ENCODE results near the gene NTM. TPM values are rescaled to one million over a fixed set of nuclear protein-coding genes. Genes with fewer than 3 reads are reported as not detected.

NTM gene
- total and polyA plus RNA-seq, 7 donors, result 0.07 to 1.1 (median 0.22) TPM; not detected in 2

DNA sequence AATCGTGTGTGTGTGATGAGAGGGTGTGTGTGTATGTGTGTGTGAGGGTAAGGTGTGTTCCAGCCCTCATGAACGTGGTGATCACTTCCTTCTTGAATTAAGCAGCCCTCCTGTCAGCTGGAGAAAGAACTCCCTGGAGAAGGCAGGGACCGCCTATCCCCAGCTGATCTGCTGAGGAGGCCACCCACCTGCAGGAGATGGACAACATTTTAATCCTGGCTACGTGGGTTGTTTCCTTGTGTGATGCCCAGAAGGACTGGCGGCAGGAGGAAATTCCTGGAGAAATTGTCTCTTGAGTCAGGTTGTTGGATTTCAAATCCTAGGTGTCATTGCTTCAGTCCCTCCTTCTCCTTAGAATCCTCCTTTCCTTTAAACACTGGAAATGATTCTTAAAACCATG is 878.8 kb downstream of the NTM start:
- TF ChIP-seq, protein P1, sequence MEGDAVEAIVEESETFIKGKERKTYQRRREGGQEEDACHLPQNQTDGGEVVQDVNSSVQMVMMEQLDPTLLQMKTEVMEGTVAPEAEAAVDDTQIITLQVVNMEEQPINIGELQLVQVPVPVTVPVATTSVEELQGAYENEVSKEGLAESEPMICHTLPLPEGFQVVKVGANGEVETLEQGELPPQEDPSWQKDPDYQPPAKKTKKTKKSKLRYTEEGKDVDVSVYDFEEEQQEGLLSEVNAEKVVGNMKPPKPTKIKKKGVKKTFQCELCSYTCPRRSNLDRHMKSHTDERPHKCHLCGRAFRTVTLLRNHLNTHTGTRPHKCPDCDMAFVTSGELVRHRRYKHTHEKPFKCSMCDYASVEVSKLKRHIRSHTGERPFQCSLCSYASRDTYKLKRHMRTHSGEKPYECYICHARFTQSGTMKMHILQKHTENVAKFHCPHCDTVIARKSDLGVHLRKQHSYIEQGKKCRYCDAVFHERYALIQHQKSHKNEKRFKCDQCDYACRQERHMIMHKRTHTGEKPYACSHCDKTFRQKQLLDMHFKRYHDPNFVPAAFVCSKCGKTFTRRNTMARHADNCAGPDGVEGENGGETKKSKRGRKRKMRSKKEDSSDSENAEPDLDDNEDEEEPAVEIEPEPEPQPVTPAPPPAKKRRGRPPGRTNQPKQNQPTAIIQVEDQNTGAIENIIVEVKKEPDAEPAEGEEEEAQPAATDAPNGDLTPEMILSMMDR (IDR thresholded peaks at IDR 0.05), result no peak
- Histone ChIP-seq H3K4me3 (no peak overlapping the region), H3K27ac (no peak overlapping the region), H3K27me3 (ENCODE audit: insufficient read depth in 3 of 3, low read length in 2 of 3) (no peaks in the 10 kb centered on the region), H3K9me3 (no peaks in the 10 kb centered on the region), H3K4me1 (no peaks in the 10 kb centered on the region), H3K36me3 (ENCODE audit: insufficient read depth in 1 of 2, low read depth in 1 of 2) (no peaks in the 10 kb centered on the region)
- intact Hi-C loops (cut with DNase I), result no loop called here
- WGBS, 3 donors, result 54 to 76% (median 61%) methylated on average over 5 of the region's 5 CpGs
- DNase-seq, result no peak
- no peak for ATAC-seq

DNA sequence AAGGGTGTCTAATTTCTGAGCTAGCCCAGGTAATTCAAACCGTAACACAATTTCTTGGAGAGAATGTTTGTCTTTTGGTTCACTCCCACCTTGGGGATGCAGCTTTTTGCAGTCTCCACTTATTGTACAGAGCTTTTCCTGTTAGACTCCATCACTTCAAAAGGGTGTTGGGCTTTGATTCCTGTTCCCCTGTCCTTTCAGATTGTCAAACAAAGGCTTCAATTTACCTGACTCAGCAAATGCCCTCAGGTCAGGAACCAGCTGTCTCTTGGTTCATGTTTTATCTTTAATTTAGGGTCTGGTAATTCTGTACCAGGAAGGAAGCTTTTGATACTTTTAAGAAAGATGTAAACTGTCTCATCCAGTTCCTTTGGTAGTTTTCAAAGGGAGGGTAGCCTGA is 880.6 kb downstream of the NTM start:
- intact Hi-C loops (cut with DNase I), result no loop called here
- Histone ChIP-seq H3K36me3 (ENCODE audit: insufficient read depth in 1 of 2, low read depth in 1 of 2) (no peaks in the 10 kb centered on the region), H3K27me3 (ENCODE audit: insufficient read depth in 3 of 3, low read length in 2 of 3) (no peaks in the 10 kb centered on the region), H3K9me3 (no peaks in the 10 kb centered on the region), H3K4me1 (no peaks in the 10 kb centered on the region), H3K4me3 (no peak overlapping the region), H3K27ac (no peak overlapping the region)
- WGBS, 3 donors, result 62 to 82% (median 79%) methylated on average over 1 of the region's 1 CpG
- TF ChIP-seq, protein P1 (IDR thresholded peaks at IDR 0.05), result no peak
- DNase-seq, result no peak
- no peak for ATAC-seq

DNA sequence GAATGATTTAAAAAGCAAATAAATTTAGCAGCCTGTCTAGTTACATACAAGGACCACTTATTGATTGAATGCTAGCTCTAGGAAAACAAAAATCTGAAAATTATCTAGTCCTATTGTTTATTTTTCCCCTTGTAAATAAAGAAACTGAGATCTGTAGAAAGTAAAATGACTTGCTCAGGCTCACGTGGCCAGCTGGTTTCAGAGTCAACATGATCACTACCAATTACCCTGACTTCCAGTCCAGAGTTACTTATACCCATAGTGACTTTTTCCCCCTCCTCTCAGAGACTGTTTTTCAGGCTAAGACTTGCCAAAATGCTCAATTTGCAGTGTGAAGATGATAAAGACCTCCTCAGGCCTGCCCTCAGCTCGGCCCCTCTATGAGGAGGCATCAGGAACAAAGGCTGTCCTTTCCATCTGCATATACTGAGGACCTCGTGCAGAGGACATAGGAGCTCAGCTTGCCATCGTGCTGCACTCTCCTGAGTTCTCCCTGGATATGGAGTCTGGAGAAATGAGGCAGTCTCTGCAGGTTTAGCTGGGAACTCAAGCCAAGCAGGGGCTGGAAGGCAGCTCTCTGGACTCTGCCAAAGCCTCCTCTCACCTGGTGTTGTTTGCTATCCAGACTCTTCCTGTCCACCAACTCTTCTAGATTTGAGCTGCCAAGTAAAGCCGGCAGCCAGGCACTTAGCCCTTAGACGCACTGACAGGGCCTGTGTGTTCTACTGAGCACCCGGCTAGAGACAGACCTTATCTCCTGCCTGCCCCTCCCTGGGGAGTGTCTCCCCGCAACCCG is 883.3 kb downstream of the NTM start:
- no peak for ATAC-seq
- intact Hi-C loops (cut with DNase I), result no loop called here
- no peak overlapping the region for H3K4me3 ChIP-seq

DNA sequence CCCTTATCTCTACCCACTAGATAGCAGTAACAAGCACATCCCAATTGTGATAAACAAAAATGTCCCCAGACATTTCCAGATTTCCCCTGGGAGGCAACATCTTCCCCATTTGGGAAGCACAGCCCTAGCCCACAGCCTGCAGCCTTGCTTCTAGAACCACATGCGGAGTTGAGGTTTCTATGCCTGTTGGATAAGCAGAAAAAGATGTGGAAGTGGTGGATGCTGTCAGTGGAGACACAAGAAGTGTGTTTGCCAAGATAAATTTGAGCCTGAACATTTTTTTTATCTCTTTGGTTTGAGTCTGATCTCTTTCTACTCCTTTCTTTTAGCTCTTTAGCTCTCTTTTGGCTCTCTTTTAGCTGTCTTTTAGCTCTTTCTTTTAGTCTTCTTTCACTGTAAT is 884.5 kb downstream of the NTM start:
- Histone ChIP-seq H3K36me3 (ENCODE audit: insufficient read depth in 1 of 2, low read depth in 1 of 2) (no peaks in the 10 kb centered on the region), H3K4me1 (no peaks in the 10 kb centered on the region), H3K27me3 (ENCODE audit: insufficient read depth in 3 of 3, low read length in 2 of 3) (no peaks in the 10 kb centered on the region), H3K27ac (no peak overlapping the region), H3K4me3 (no peak overlapping the region), H3K9me3 (no peaks in the 10 kb centered on the region)
- TF ChIP-seq, protein P1 (IDR thresholded peaks at IDR 0.05), result no peak
- 95 to 100% (median 96%) methylated on average over 1 of the region's 1 CpG for WGBS, 3 donors
- DNase-seq, result no peak
- intact Hi-C loops (cut with DNase I), result no loop called here
- ATAC-seq, result no peak

More for the DNA sequence above, 883.3 kb downstream of the NTM start:
- Histone ChIP-seq H3K9me3 (no peaks in the 10 kb centered on the region), H3K4me1 (no peaks in the 10 kb centered on the region), H3K27me3 (ENCODE audit: insufficient read depth in 3 of 3, low read length in 2 of 3) (no peaks in the 10 kb centered on the region), H3K36me3 (ENCODE audit: insufficient read depth in 1 of 2, low read depth in 1 of 2) (no peaks in the 10 kb centered on the region), H3K27ac (no peak overlapping the region)
- no peak for DNase-seq
- TF ChIP-seq, protein P1 (IDR thresholded peaks at IDR 0.05), result no peak
- WGBS, 3 donors, result 76 to 88% (median 78%) methylated on average over 9 of the region's 9 CpGs

All from psoas muscle (tissue), 8 donors.